ENCODE measurements around the gene ADAMTSL1. TPM values are rescaled to one million over a fixed set of nuclear protein-coding genes. Genes with fewer than 3 reads are reported as not detected.

The ADAMTSL1 gene
- polyA plus RNA-seq, 1 experiment, result 17.2 TPM

GRCh38 chr9:18502546-18502945 lies 28.6 kb downstream of the ADAMTSL1 start:
- no peak overlapping the region for H3K4me3 ChIP-seq (ENCODE audit: low read depth, low read length)
- CTCF ChIA-PET, result no interaction called here
- TF ChIP-seq CTCF (IDR thresholded peaks at IDR 0.05; ENCODE audit: insufficient read depth, low read depth, low read length), result no peak
- no peaks in the 10 kb centered on the region for H3K27me3 ChIP-seq (ENCODE audit: control insufficient read depth, insufficient read depth, low read length)
- POLR2A ChIA-PET, result no interaction called here
- DNase-seq (ENCODE audit: low read depth), result no peak
- no peaks in the 10 kb centered on the region for H3K36me3 ChIP-seq (ENCODE audit: control insufficient read depth, insufficient read depth, low read length)

DNA sequence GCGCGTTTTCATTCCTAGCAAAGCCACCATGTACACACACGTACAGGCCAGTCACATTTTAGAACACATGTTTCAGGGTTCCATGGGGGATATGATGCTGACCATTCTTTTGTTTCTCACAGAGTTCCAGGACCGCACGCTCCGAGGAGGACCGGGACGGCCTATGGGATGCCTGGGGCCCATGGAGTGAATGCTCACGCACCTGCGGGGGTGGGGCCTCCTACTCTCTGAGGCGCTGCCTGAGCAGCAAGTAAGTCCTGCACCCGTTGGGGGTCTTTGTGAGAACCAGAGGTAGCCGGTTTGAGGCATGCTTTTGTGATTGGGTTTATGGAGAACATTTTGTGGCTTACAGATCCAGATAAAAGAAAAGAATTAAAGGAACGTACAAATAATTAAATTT lies 30.8 kb downstream of the ADAMTSL1 start:
- H3K4me3 ChIP-seq (ENCODE audit: low read depth, low read length), result no peak overlapping the region
- H3K36me3 ChIP-seq (ENCODE audit: control insufficient read depth, insufficient read depth, low read length), result no peaks in the 10 kb centered on the region
- H3K27me3 ChIP-seq (ENCODE audit: control insufficient read depth, insufficient read depth, low read length), result no peaks in the 10 kb centered on the region
- ChIA-PET POLR2A (no interaction called here), CTCF (no interaction called here)
- no peak for DNase-seq (ENCODE audit: low read depth)
- no peak for TF ChIP-seq CTCF (IDR thresholded peaks at IDR 0.05; ENCODE audit: insufficient read depth, low read depth, low read length)

GRCh38 chr9:18507151-18507550 lies 33.2 kb downstream of the ADAMTSL1 start:
- TF ChIP-seq CTCF (IDR thresholded peaks at IDR 0.05; ENCODE audit: insufficient read depth, low read depth, low read length), result no peak
- Histone ChIP-seq H3K4me3 (ENCODE audit: low read depth, low read length) (no peak overlapping the region), H3K36me3 (ENCODE audit: control insufficient read depth, insufficient read depth, low read length) (no peaks in the 10 kb centered on the region), H3K27me3 (ENCODE audit: control insufficient read depth, insufficient read depth, low read length) (no peaks in the 10 kb centered on the region)
- no peak for DNase-seq (ENCODE audit: low read depth)
- POLR2A ChIA-PET, result no interaction called here
- CTCF ChIA-PET, result interaction anchor here (1.1 kb wide), 1 partner anchor 19 kb away, joined by 4 read pairs; no protein-coding TSS in a partner anchor

GRCh38 chr9:18516514-18516913 lies 42.6 kb downstream of the ADAMTSL1 start:
- Histone ChIP-seq H3K36me3 (ENCODE audit: control insufficient read depth, insufficient read depth, low read length) (no peaks in the 10 kb centered on the region), H3K4me3 (ENCODE audit: low read depth, low read length) (no peak overlapping the region), H3K27me3 (ENCODE audit: control insufficient read depth, insufficient read depth, low read length) (no peaks in the 10 kb centered on the region)
- DNase-seq (ENCODE audit: low read depth), result no peak
- no peak for TF ChIP-seq CTCF (IDR thresholded peaks at IDR 0.05; ENCODE audit: insufficient read depth, low read depth, low read length)
- ChIA-PET CTCF (interaction anchor here (0.6 kb wide), 1 partner anchor 11 kb away, joined by 4 read pairs; no protein-coding TSS in a partner anchor), POLR2A (no interaction called here)

GRCh38 chr9:18516965-18517364 lies 43.0 kb downstream of the ADAMTSL1 start:
- no peak for TF ChIP-seq CTCF (IDR thresholded peaks at IDR 0.05; ENCODE audit: insufficient read depth, low read depth, low read length)
- Histone ChIP-seq H3K36me3 (ENCODE audit: control insufficient read depth, insufficient read depth, low read length) (no peaks in the 10 kb centered on the region), H3K4me3 (ENCODE audit: low read depth, low read length) (no peak overlapping the region), H3K27me3 (ENCODE audit: control insufficient read depth, insufficient read depth, low read length) (no peaks in the 10 kb centered on the region)
- CTCF ChIA-PET, result interaction anchor here (0.6 kb wide), 1 partner anchor 12 kb away, joined by 4 read pairs; no protein-coding TSS in a partner anchor
- POLR2A ChIA-PET, result no interaction called here
- DNase-seq (ENCODE audit: low read depth), result no peak
